ENCODE results near the gene STAT4. TPM values are rescaled to one million over a fixed set of nuclear protein-coding genes. Genes with fewer than 3 reads are reported as not detected.
A peak's percentile ranks its signal among the peaks of the same experiment; 100 is the strongest.

The STAT4 gene
- total RNA-seq, 1 donor: 0.54 TPM

GRCh38 chr2:191036363-191036762 is 114.4 kb downstream of the STAT4 start:
- DNase-seq (ENCODE audit: low read depth): no peak
- no peak overlapping the region for H3K4me3 ChIP-seq (ENCODE audit: low read depth, low read length)
- TF ChIP-seq CTCF (IDR thresholded peaks at IDR 0.05; ENCODE audit: insufficient read depth, low read length): no peak

- DNase-seq (ENCODE audit: low read depth): no peak
- no peak overlapping the region for H3K4me3 ChIP-seq (ENCODE audit: low read depth, low read length)
- no peak for TF ChIP-seq CTCF (IDR thresholded peaks at IDR 0.05; ENCODE audit: insufficient read depth, low read length)
Observed at GRCh38 chr2:191032588-191033429, 118.0 kb downstream of the STAT4 start.

- no peak overlapping the region for H3K4me3 ChIP-seq (ENCODE audit: low read depth, low read length)
- no peak for DNase-seq (ENCODE audit: low read depth)
- TF ChIP-seq CTCF (IDR thresholded peaks at IDR 0.05; ENCODE audit: insufficient read depth, low read length): no peak
Observed at GRCh38 chr2:191031256-191031655, 119.5 kb downstream of the STAT4 start.

GRCh38 chr2:191030521-191031154 is 120.2 kb downstream of the STAT4 start:
- TF ChIP-seq CTCF (IDR thresholded peaks at IDR 0.05; ENCODE audit: insufficient read depth, low read length): peak; percentile 74
- peak; percentile 69 for DNase-seq (ENCODE audit: low read depth)
- H3K4me3 ChIP-seq (ENCODE audit: low read depth, low read length): no peak overlapping the region

- no peak for DNase-seq (ENCODE audit: low read depth)
- TF ChIP-seq CTCF (IDR thresholded peaks at IDR 0.05; ENCODE audit: insufficient read depth, low read length): no peak
- H3K4me3 ChIP-seq (ENCODE audit: low read depth, low read length): no peak overlapping the region
Observed at GRCh38 chr2:191029280-191029950, 121.4 kb downstream of the STAT4 start.

GRCh38 chr2:191026377-191026776 is 124.4 kb downstream of the STAT4 start:
- H3K4me3 ChIP-seq (ENCODE audit: low read depth, low read length): no peak overlapping the region
- no peak for DNase-seq (ENCODE audit: low read depth)
- no peak for TF ChIP-seq CTCF (IDR thresholded peaks at IDR 0.05; ENCODE audit: insufficient read depth, low read length)

Measured in fibroblast of the aortic adventitia (primary cell).